HG03139 (cell line): ENCODE data around the gene CAPRIN1.

Experiments
- ATAC-seq: cut with Tn5 transposase; IDR thresholded peaks from one replicate; pipeline ENCODE4 v1.9.1; 2021; ENCODE audit not compliant: unreplicated experiment

CAPRIN1 gene, protein sequence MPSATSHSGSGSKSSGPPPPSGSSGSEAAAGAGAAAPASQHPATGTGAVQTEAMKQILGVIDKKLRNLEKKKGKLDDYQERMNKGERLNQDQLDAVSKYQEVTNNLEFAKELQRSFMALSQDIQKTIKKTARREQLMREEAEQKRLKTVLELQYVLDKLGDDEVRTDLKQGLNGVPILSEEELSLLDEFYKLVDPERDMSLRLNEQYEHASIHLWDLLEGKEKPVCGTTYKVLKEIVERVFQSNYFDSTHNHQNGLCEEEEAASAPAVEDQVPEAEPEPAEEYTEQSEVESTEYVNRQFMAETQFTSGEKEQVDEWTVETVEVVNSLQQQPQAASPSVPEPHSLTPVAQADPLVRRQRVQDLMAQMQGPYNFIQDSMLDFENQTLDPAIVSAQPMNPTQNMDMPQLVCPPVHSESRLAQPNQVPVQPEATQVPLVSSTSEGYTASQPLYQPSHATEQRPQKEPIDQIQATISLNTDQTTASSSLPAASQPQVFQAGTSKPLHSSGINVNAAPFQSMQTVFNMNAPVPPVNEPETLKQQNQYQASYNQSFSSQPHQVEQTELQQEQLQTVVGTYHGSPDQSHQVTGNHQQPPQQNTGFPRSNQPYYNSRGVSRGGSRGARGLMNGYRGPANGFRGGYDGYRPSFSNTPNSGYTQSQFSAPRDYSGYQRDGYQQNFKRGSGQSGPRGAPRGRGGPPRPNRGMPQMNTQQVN

DNA sequence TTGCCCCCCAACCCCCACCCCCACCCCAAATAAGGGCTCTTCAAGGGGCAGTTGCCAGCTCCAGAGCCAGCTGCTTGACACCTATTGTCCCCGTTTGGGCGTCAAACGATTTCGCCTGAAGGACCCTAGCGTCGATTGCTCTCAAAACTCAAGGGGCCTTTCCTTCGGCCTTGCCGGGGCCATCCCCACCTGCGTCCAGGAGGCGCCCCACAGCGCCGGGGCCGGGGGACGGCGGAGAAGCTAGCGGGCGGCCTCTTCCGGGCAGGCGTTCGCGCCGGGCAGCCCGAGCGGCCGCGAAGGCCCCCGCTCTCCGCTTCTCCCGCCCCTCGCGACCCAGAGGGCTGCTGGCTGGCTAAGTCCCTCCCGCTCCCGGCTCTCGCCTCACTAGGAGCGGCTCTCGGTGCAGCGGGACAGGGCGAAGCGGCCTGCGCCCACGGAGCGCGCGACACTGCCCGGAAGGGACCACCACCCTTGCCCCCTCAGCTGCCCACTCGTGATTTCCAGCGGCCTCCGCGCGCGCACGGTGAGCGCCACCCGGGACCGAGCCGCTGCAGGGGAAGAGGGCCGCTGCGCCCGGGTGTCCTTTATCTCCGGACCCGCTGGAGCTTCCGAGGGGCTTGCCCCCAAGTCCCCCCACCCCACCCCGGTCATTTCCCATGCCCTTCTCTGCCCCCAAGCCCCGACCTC lies at the start of gene CAPRIN1:
TSS of gene CAPRIN1 (plus strand) at position 383 of the 687 bp plus-strand sequence. CDS start 690 bp downstream, outside the sequence.
- ATAC-seq: peak; percentile 42

DNA sequence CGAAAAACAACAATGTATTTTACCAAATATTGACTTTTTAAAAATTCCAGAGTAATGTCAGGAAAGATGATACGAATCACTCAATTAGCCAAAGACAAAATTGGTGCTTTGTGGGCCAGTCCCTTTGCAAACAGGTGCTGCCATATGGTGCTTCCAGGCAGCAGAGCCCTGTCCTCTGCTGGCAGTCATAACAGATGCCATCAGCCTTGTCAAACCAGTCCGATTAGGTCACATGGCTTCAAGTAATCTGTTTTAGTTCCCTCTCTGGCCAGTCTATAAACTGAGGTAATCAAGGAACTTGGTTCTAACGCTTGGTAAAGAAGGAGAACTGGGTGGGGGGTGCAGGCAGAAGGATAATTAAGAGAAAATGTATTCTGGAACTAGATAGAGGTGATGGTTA lies 49.1 kb upstream of the CAPRIN1 start:
- no peak for ATAC-seq

DNA sequence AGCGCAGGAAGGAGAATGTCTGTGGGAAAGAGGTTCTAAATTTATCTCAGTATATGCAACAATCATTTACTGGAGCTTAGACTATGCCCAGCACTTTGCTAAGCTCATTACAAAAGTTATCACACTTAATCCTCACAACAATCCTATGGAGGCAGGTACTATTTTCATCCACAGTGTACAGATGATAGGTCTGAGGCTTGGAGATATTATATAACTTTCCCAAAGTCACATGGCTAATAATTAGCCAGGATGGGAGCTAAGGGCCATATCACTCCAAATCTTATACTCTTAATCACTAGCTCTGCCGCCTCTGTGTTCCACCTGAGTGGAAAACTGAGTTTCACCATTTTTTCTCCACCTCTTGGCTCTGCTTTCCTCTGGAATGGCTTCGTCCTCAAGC lies 47.3 kb upstream of the CAPRIN1 start:
- ATAC-seq: no peak

DNA sequence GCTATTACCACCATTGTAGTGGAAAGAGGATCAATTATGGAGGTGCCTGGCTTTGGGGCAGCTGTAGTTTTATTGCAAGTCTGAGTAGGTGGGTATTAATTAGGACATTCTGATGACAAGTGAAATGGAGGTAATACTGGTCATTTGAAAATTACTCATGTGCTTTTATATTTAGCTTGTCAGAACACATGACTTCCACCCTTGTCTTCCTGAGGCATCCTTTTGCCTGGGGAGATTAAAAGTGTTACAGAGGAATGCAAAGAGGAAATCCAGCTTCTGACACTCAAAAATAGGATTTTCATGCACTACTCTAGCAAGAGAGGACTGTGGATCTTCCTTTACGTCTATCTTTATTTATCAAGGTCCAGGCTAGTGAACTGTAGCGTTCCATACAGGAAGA lies 44.7 kb upstream of the CAPRIN1 start:
- ATAC-seq: no peak

DNA sequence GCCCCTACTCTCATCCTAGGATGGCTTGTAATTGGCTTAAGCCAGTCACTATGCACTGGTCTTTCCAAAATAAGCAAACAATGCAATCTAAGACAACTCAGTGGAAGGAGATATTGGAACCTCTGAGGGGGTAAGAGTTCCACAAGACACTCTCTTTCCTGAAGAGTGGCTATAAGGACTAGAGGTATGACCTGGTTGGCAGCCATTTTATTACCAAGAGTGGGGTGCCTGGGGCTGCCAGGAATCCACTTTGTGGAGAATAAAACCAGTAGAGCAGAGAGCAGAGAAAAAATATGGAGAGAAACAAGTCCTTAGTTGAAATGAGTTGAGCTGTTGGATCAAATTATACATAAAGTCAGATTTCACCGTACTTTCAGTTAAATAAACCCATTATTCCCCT lies 38.8 kb upstream of the CAPRIN1 start:
- ATAC-seq: no peak

DNA sequence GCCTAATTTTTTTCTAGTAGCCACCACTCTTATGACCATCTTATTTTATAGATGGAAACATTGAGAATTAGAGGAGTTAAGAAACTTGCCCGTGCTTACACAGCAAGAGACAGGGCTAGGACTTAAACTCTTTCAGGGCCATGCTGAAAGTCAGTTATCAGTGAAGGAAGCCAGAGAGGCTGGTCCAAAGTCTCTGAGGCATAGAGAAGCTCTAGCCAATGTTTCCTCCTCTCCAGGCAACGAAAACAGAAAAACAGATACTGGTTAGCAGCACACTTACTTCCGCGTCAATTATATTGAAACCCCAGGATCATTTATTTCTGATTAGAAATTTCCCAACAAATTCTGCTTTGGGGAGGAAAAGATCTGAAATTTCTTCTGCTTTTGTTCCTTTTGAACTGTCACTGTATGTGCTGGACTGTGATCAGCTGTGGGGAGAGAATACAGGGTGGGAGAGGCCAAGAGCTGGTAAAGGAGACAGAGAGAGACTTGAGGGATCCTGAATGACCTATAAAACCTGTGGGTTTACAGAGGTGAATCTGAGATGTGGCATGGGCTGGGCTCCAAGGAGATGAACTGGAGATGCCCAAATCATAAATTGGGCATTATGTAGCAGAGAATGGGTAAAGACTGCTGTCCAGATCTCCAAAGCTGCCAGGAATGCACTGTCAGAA lies 37.5 kb upstream of the CAPRIN1 start:
- no peak for ATAC-seq

DNA sequence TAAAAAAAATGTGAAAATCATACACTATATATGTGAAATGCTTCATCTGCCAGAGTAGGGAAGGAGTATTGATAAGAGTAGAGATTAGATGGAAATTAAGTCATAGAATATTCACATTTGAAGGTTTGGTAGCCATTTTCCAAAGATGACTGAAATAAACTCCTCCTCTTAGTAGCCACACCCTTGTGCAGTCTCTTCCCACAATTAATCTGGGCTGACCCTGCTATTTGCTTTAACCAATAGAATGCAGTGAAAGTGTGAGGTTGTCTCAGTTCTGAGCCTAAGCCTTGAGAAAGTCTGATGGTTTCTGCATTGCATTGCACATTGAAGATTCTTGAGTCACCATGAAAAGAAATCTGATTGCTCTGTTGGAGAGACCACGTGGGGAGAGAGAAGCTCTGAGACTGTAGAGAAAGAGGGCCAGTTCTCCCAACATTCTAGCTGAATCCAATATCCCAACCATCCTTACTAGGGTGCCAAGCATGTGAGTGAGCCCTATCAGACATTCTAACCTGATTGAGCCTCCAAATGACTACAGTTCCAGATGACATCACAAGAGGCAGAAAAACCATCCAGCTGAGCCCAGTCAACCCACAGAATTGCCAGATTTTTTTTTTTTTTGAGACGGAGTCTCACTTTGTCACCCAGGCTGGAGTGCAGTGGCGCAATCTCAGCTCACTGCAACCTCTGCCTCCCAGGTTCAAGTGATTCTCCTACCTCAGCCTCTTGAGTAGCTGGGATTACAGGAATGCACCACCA lies 29.4 kb upstream of the CAPRIN1 start:
- no peak for ATAC-seq

DNA sequence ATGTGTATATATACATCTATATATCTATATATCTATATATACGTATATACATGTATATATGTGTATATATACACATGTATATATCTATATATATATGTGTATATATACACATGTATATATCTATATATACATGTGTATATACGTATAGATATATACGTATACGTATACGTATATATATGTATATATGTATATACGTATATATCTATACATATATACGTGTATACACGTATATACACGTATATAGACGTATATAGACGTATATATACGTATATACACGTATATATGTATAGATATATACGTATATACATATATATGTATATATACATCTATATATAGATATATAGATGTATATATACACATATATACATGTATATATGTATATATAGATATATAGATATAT lies 25.1 kb upstream of the CAPRIN1 start:
- ATAC-seq: no peak

DNA sequence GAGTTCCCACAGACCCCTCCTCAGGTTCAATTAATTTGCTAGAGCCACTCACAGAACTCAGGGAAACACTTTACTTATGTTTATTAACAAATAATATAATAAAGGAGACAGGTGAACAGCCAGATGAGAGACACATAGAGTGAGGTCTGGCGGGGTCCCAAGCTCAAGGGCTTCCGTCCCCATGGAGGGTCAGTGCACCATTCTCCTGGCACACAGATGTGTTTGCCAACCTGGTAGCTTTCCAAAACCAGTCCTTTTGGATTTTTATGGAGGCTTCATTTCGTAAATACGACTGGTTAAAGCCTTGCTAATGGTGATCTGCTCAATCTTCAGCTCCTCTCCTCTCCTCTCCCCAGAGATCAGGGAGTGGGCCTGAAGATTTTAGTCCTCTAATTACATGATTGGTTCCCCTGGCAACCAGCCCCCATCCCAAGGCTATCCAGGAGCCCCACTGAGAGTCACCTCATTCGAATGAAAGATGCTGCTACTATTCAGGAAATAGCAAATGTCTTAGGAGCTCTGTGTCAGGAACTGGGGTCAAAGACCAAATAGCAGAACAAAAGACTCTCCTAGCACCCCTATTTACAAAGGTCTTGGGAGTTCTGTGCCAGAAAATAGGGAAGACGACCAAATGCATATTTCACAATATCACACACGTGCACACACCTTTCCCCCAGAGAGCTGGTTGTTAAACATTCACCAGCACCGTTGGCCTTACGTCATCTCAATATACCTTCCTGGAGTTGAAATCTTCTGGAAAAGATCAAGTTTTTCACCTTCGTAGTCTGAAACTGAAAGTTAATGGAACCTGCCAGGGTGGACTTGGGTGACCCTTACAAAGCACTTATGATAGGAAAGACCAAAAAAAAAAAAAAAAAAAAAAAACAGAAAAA lies 23.8 kb upstream of the CAPRIN1 start:
- ATAC-seq: no peak

DNA sequence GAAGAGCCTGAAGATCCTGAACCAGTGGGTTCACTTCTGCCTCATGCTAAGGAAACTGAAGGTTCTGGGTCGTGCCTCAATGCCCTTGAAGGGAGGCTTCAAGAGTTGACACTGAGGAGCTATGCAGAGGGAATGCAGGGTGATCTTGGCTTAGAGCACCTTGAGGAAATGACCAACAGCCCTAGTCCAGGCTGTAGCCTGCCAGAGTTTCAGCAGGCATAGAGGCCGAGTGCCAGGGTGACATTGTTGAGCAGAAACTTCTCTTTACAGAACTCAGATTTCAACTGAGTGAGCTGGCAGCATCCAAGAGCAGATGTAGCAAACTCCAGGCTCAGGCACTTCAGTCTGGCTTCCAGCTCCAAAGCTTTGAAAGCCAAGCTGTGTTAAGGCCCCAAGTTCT lies 23.1 kb upstream of the CAPRIN1 start:
- no peak for ATAC-seq

DNA sequence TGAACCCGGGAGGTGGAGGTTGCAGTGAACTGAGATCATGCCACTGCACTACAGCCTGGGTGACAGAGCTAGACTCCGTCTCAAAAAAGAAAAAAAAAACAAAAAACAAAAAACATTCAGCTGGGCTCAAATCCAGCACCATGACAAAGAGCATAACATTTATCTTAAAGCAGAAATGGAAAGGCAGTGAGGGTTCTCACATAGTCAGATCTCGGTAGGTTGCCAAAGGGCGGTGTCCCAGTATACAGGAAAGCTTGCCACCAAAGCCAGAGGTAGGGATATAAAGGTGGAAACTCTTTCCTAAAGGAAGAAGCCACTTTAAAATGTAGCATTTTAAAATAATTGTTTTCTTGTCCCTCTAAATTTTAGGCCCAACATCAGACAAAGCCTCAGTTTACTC lies 22.4 kb upstream of the CAPRIN1 start:
- no peak for ATAC-seq

DNA sequence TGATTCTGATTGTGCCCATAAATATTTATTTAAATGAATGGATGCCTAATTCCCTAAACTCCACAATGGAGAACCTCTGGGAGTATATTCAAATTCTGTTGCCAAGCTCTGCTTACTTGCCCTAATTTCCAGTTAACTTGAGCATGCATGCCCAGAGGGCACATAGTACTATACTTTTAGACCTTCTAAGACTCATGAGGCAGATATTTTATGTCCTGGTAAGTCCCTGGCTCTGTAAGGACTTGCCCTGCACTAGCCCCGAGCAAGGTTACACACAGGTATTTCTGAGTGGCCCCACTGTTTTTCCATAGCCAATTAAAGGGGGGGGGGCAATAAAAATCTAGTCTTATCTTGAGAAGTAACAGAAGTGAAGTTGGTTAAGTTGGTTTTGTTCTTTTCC lies 21.1 kb upstream of the CAPRIN1 start:
- ATAC-seq: no peak

DNA sequence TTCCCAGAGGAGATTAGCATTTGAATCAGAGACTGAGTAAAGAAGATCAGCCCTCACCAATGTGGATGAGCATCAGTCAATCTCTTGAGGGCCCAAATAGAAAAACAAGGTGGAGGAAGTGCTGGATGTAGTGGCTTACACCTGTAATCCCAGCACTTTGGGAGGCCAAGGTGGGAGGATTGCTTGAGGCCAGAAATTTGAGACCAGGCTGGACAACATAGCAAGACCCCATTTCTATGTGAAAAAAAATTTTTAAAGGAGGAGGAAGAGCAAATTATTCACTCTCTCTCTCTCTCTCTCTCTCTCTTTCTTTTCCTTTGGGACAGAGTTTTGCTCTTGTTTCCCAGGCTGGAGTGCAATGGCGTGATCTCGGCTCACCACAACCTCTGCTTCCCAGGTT lies 18.1 kb upstream of the CAPRIN1 start:
- ATAC-seq: no peak

DNA sequence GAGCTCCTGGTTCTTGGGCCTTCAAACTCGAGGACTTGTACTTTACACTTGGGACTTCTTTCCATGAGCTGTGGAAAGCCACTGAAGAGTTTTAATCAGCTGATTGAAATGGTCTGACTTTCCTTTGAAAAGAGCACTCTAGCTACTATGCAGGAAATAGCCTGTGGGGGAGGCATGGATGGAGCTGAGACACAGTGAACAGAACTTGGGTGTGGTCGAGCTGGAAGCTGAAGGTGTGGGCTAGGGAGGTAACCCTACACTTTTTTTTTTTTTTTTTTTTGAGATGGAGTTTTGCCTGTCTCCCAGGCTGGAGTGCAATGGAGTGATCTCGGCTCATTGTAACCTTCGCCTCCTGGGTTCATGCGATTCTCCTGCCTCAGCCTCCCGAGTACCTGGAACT lies 17.5 kb upstream of the CAPRIN1 start:
- no peak for ATAC-seq

DNA sequence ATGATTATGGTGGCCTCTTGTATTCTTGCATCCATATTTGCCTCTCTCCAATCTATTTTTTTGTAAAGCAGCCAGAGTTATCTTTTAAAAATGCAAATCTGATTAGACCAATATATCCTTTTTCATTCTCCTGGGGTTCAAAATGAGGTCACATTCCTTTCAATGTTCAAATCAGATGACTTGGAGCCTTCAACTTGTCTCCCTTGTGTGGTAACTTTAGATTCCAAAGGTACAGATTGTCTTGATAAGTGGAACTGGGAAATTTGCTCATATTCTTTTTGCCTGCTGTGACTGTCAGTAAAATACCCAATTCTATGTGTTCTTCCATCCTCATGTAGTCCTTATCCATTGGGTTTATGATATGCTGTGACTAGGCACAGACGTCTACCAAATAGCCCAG lies 15.1 kb upstream of the CAPRIN1 start:
- no peak for ATAC-seq

DNA sequence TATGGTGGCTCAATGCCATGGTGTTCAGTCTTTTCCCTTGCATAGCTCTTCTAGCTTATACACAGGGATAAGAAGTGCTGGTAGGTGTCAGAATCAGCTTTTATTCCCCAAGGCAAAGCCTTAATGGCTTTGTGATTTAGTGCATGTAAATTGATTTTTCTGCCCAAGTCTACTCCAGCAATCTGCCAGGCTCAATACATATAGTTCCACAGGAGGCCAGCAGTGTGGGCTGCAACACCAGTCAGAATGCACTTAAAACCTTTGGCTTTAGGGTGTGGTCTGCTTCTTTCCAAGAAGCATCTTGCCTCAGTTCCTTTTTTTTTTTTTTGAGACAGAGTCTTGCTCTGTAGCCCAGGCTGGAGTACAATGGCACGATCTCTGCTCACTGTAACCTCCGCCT lies 14.5 kb upstream of the CAPRIN1 start:
- ATAC-seq: no peak

DNA sequence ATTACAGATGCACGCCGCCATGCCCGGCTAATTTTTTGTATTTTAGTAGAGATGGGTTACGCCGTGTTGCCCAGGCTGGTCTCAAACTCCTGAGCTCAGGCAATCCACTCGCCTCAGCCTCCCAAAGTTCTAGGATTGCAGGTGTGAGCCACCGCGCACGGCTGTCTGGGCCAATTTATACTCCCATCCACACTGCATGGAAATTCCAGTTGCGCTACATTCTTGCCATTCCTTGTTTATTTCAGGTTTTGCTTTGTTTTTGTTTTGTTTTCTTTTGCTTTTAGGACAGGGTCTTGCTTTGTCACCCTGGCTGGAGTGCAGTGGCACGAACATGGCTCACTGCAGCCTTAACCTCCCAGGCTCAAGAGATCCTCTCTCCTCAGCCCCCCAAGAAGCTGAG lies 11.0 kb upstream of the CAPRIN1 start:
- ATAC-seq: no peak

DNA sequence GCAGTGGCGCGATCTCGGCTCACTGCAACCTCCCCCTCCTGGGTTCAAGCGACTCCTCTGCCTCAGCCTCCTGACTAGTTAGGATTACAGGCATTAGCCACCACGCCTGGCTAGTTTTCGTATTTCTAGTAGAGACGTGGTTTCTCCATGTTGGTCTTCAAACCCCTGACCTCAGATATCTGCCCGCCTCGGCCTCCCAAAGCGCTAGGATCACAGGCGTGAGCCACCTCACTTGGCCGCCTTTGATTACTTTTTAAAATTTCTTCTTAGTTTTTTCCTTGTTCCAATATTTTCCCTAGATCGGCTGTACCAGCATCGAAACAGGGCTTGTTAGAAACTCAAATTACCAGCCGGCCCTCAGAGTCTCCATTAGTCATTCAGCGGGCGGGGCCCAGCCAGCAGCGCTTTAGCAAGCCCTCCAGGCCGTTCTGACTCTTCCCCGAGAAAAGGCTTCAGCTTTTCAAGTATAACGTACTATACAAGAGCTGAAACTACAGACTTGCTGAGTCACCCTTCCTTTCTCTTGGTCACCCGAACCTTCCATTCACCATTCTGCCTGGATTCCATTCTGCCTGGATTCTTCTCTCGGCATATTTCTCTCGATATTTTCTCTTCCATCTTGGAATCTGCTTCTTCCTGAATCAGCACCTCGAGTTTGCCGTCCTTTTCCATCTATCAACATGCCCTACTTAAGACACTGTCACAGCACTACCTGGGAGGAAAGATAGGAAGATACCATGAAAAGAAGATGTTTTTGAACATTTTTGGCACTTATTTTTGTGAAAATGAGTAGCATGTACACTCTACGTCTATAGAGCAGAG lies 6.7 kb upstream of the CAPRIN1 start:
- ATAC-seq: no peak

DNA sequence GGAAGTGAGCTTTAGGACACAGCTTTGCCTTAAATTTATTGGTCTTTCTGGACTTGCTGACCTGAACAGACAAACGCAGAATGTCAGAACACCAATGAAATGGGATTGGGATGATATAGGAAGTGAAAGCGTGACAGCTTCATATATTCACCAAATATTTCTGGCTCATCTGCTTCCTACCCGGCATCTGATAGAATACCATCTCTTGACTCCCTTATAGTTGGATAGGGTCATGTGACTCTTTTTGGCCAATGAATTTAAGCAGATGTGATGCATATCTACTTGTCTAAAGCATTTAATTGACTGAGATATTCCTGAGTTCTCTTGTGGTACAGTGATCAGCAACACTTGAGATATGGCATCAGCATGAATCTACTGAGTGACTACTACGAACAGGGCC lies 2.5 kb upstream of the CAPRIN1 start:
- ATAC-seq: no peak
